K562 (cell line): ENCODE results near the gene NAPB. TPM values are rescaled to one million over a fixed set of nuclear protein-coding genes. Genes with fewer than 3 reads are reported as not detected.
A peak's percentile ranks its signal among the peaks of the same experiment; 100 is the strongest.

Experiments used
- ATAC-seq: fragments of 200-7000 bp; cut with Tn5 transposase; 3 replicates; pipeline ENCODE4 v1.9.1; 2020; ENCODE audit warnings: moderate library complexity
- BruUV-seq: library from RNA; stranded (reverse); fragments of 400-500 nt; replicated peaks from 2 replicates; lab custom pipeline; 2021; lab: Mats Ljungman, UMichigan
- CTCF ChIA-PET: fragments of 300-600 bp; formaldehyde crosslinking; extraction: SDS; loops from one replicate; lab custom pipeline; 2021; ENCODE audit warnings: low intra/inter-chr PET ratio; lab: Yijun Ruan, JAX
- POLR2A ChIA-PET: fragments of 300-600, 350-650 bp; sonication (Branson Sonifier 250); formaldehyde crosslinking; extraction: SDS; loops from one replicate; lab custom pipeline; 2021; ENCODE audit warnings: antibody characterized with exemption, inconsistent platforms; lab: Yijun Ruan, JAX
- DNase-seq, 4 experiments: peaks; one replicate each; pipeline versions ENCODE4 v3.0.0 to v3.0.0-alpha.2; 2011 to 2018; ENCODE audit warnings: low spot score in 3 of 4, mixed read lengths in 3 of 4; ENCODE audit errors: extremely low read depth in 1 of 4
- FAIRE-seq: peaks from 2 replicates; lab custom pipeline; 2011; peaks lifted over from hg19 to GRCh38; lab: Jason Lieb, UNC
- H2AFZ ChIP-seq: 2 replicates; pipeline ENCODE4 v1.6.0; 2011; ENCODE audit warnings: low read depth, low read length, control low read depth, inconsistent platforms
- H3K27ac ChIP-seq: fragments of 200-600 bp; 3 replicates; pipeline ENCODE4 v1.8.0; 2011; ENCODE audit warnings: low read depth, mild to moderate bottlenecking, control low read depth, inconsistent platforms, low read length, moderate library complexity, mixed read lengths; ENCODE audit errors: extremely low read depth
- H3K27me3 ChIP-seq, 2 experiments: fragments of 300-600 bp in 1 of 2; 2 replicates in 1 of 2; 3 replicates in 1 of 2; pipeline versions ENCODE4 v1.6.0 to v1.8.0; 2011; ENCODE audit warnings: inconsistent platforms in 2 of 2, low read length in 2 of 2, mild to moderate bottlenecking in 1 of 2, mixed read lengths in 1 of 2, moderate library complexity in 1 of 2; ENCODE audit not compliant: control insufficient read depth in 2 of 2, insufficient read depth in 2 of 2
- H3K36me3 ChIP-seq: fragments of 300-600 bp; 3 replicates; pipeline ENCODE4 v1.8.0; 2011; ENCODE audit warnings: mild to moderate bottlenecking, low read length, inconsistent platforms; ENCODE audit not compliant: control insufficient read depth, insufficient read depth
- H3K4me1 ChIP-seq, 2 experiments: fragments of 200-600 bp in 1 of 2; replicated peaks in 1 of 2; 2 replicates in 1 of 2; 3 replicates in 1 of 2; pipeline versions ENCODE4 v1.5.1 to v1.8.0; 2011; ENCODE audit warnings: inconsistent platforms in 2 of 2, low read length in 2 of 2, mild to moderate bottlenecking in 1 of 2, mixed read lengths in 1 of 2, moderate library complexity in 1 of 2; ENCODE audit not compliant: control insufficient read depth in 2 of 2, insufficient read depth in 2 of 2
- H3K4me2 ChIP-seq: 2 replicates; pipeline ENCODE4 v1.6.1; 2011; ENCODE audit warnings: low read length, control low read depth, inconsistent platforms, mixed read lengths; ENCODE audit not compliant: insufficient read depth
- H3K4me3 ChIP-seq: fragments of 200-600 bp; sonication (generic), shearing (Covaris generic); 2 replicates; pipeline ENCODE4 v1.5.1; 2016; ENCODE audit warnings: control low read depth, inconsistent platforms
- H3K79me2 ChIP-seq: fragments of 200-600 bp; 3 replicates; pipeline ENCODE4 v1.8.0; 2011; ENCODE audit warnings: low read length, inconsistent platforms; ENCODE audit not compliant: control insufficient read depth, insufficient read depth
- H3K9ac ChIP-seq, 2 experiments: 2 replicates each; pipeline versions ENCODE4 v1.6.0 to v1.6.1; 2011; ENCODE audit warnings: low read depth in 2 of 2, low read length in 2 of 2, control low read depth in 1 of 2, inconsistent platforms in 1 of 2, mild to moderate bottlenecking in 1 of 2, mixed read lengths in 1 of 2; ENCODE audit not compliant: insufficient read depth in 1 of 2
- H3K9me1 ChIP-seq: one replicate; pipeline ENCODE4 v1.6.0; 2011; ENCODE audit warnings: inconsistent platforms, mild to moderate bottlenecking, low read length, moderate library complexity; ENCODE audit not compliant: control insufficient read depth, insufficient read depth
- H3K9me3 ChIP-seq: replicated peaks from 2 replicates; pipeline ENCODE4 v1.5.1; 2011; ENCODE audit warnings: low read depth, low read length, inconsistent platforms; ENCODE audit not compliant: control insufficient read depth, insufficient read depth
- H4K20me1 ChIP-seq: replicated peaks from 2 replicates; pipeline ENCODE4 v1.6.1; 2011; ENCODE audit warnings: low read length, inconsistent platforms, mixed read lengths; ENCODE audit not compliant: control insufficient read depth, insufficient read depth
- ASH1L ChIP-seq: fragments of 450-650 bp; IDR thresholded peaks from 2 replicates; pipeline ENCODE4 v1.6.1; 2018; ENCODE audit warnings: borderline replicate concordance, mild to moderate bottlenecking, low read depth; ENCODE audit not compliant: partially characterized antibody
- C11orf30 ChIP-seq: fragments of 450-650 bp; IDR thresholded peaks from 2 replicates; pipeline ENCODE4 v1.6.1; 2016; ENCODE audit warnings: low read depth, mild to moderate bottlenecking
- CCNT2 ChIP-seq: IDR thresholded peaks from 2 replicates; pipeline ENCODE4 v1.6.1; 2011; ENCODE audit warnings: borderline replicate concordance, low read depth, mild to moderate bottlenecking, moderate library complexity, mixed read lengths, low read length; ENCODE audit not compliant: insufficient read length; ENCODE audit errors: extremely low read depth
- MAFF ChIP-seq: IDR thresholded peaks from 2 replicates; pipeline ENCODE4 v1.6.1; 2012; ENCODE audit warnings: low read length, improper control_type of control experiment
- MAFG ChIP-seq: fragments of 450-650 bp; conservative IDR thresholded peaks from 2 replicates; pipeline ENCODE4 v1.6.1; 2016; ENCODE audit warnings: missing genetic modification characterization, missing compliant biosample characterization
- MAFK ChIP-seq: IDR thresholded peaks from 2 replicates; pipeline ENCODE4 v1.6.1; 2011; ENCODE audit warnings: low read length, improper control_type of control experiment
- MEIS2 ChIP-seq: fragments of 450-650 bp; IDR thresholded peaks from 2 replicates; pipeline ENCODE4 v1.6.1; 2014; ENCODE audit warnings: mild to moderate bottlenecking; ENCODE audit not compliant: partially characterized antibody
- MTF1 ChIP-seq: fragments of 250-450 bp; sonication (Bioruptor Pico); IDR thresholded peaks from 2 replicates; pipeline ENCODE4 v1.9.0; 2021; ENCODE audit warnings: moderate library complexity, mild to moderate bottlenecking, inconsistent platforms, borderline replicate concordance
- MYBL2 ChIP-seq, 2 experiments: fragments of 450-650 bp in 1 of 2; sonication (generic) in 1 of 2; formaldehyde crosslinking in 1 of 2; IDR thresholded peaks; 2 replicates each; pipeline versions ENCODE4 v1.6.1 to v1.8.1; 2017 to 2022; ENCODE audit warnings: borderline replicate concordance in 1 of 2, inconsistent platforms in 1 of 2, low read depth in 1 of 2, mild to moderate bottlenecking in 1 of 2, missing genetic modification reagents in 1 of 2, moderate library complexity in 1 of 2
- NFATC3 ChIP-seq: fragments of 450-650 bp; IDR thresholded peaks from 2 replicates; pipeline ENCODE4 v1.6.1; 2017; ENCODE audit warnings: mild to moderate bottlenecking
- POLR2G ChIP-seq: fragments of 200-400 bp; formaldehyde crosslinking; IDR thresholded peaks from 2 replicates; pipeline ENCODE4 v1.6.1; 2017; ENCODE audit warnings: low read depth, mild to moderate bottlenecking, antibody characterized with exemption, low read length, moderate library complexity
- PYGO2 ChIP-seq: fragments of 450-650 bp; IDR thresholded peaks from 2 replicates; pipeline ENCODE4 v1.6.1; 2016; ENCODE audit warnings: mild to moderate bottlenecking, missing genetic modification characterization, moderate library complexity, missing compliant biosample characterization
- RFX5 ChIP-seq: IDR thresholded peaks from 2 replicates; pipeline ENCODE4 v1.6.1; 2011; ENCODE audit warnings: low read depth, mild to moderate bottlenecking, improper control_type of control experiment, low read length
- SAFB ChIP-seq: fragments of 200-400 bp; formaldehyde crosslinking; IDR thresholded peaks from 2 replicates; pipeline ENCODE4 v1.6.1; 2017; ENCODE audit warnings: low read depth, low read length, borderline replicate concordance
- SMARCA4 ChIP-seq: fragments of 450-650 bp; IDR thresholded peaks from 2 replicates; pipeline ENCODE4 v1.6.1; 2016
- SMARCC2 ChIP-seq: fragments of 450-650 bp; IDR thresholded peaks from 2 replicates; pipeline ENCODE4 v1.6.1; 2017; ENCODE audit warnings: antibody characterized with exemption, moderate library complexity, mild to moderate bottlenecking, low read depth
- ZBTB7A ChIP-seq: IDR thresholded peaks from 2 replicates; pipeline ENCODE4 v1.6.1; 2011; ENCODE audit warnings: low read depth, mild to moderate bottlenecking, low read length, moderate library complexity, borderline replicate concordance; ENCODE audit not compliant: control insufficient read depth
- WGBS: fragments of 100-300 bp; shearing (Covaris generic); methylation state at CpG from one replicate; pipeline ENCODE4 v1.1.6; 2016; ENCODE audit warnings: low coverage, mixed read lengths; ENCODE audit not compliant: insufficient coverage; ENCODE audit errors: missing lambda C conversion rate; 5-methylcytosine and 5-hydroxymethylcytosine counted together
- in situ Hi-C: fragments of 300-500 bp; cut with MboI; formaldehyde crosslinking; loops from 4 replicates; pipeline ENCODE4 v1.15.0; 2018; ENCODE audit warnings: inconsistent platforms, mixed read lengths
- intact Hi-C: fragments of 100-400 bp; cut with micrococcal nuclease; formaldehyde crosslinking; loops from 2 replicates; pipeline ENCODE4 v1.14.2; 2022
- polyA plus RNA-seq, 8 experiments: library from polyadenylated mRNA; depleted of rRNA in 4 of 8; stranded (reverse) in 5 of 8; unstranded in 3 of 8; fragments of >200 nt; fragmentation: Nextera tagmentation in 2 of 8; fragmentation: Illumina TruSeq in 1 of 8; extraction: Ambion mirVana in 2 of 8; extraction: Trizol in 1 of 8; gene quantifications; 2 replicates each; pipeline versions ENCODE4 v1.2.1 to v1.2.3, GENCODE V29; 2011 to 2014; ENCODE audit warnings: inconsistent platforms in 1 of 8, missing spikeins in 1 of 8
- total RNA-seq, 7 experiments: library from RNA; depleted of rRNA in 6 of 7; stranded (reverse); fragments of >200 nt in 6 of 7; fragmentation: Illumina TruSeq in 2 of 7; extraction: Trizol in 2 of 7; gene quantifications; 2 replicates each; pipeline versions ENCODE4 v1.2.1 to v1.2.3, GENCODE V29; 2011 to 2021; ENCODE audit warnings: low replicate concordance in 1 of 7
- TF ChIP-seq, protein P1 (sequence below), 2 experiments: fragments of 450-650 bp; conservative IDR thresholded peaks; 2 replicates each; pipeline ENCODE4 v1.6.1; 2017; ENCODE audit warnings: mild to moderate bottlenecking in 2 of 2, moderate library complexity in 2 of 2

Gene NAPB
- total and polyA plus RNA-seq, 9 of the 15 experiments (the other 6 are each of a cell fraction or from before 2014, with no cell fraction given) = 1.4 to 7.7 (median 5.2) TPM

DNA sequence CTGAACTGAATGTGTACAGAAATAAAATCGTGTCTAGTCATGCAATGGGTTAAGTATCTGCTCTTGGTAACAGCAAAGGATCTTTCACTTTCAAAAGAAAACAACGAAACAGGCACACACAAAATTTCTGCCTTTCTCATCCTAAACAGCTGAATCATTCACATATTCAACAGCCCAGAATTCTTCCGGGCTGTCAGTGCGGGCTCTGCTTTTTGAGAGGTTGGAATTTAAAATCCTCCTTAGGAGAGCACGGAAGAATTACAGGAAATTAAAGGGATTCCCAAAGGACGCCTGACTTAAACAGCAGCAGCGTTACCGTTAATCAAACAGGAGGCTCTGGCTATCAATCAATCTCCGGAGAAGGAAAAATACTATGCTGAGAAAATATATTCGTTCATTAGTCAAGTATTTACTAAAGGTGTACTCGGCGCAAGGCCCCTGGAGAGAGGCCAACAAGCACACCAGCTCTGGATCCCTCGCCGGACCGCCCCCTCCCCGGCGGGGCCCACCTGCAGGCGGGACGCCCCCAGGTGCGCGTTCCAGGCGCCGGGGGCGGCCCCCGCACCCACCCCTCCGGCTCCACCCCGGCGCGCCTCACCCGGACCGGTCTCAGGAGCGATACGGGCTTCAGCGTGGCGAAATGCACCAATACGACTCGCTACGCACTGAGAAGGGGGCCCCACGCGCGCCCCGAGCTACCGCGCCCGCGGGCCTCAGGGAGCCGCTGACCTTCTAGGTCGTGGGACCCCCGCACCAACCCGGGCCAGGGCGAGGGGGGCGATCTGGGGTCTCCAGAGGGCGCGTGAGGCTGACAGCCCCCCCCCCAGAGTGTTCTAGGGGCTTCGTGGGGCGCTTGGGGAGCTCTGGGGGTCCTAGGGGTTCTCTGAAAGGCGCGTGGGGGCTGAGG is 1.0 kb downstream of the NAPB start:
- ATAC-seq (peak; percentile 72), DNase-seq (peak; percentile 36 to 54 (median 50)), FAIRE-seq (peak; percentile 77)
- ChIA-PET POLR2A (interaction anchor here (0.8 to 2.9 kb wide), 7 partner anchors 11 to 70 kb away, joined by 3 to 11 read pairs (median 5); partner anchors contain the start of gene NXT1), CTCF (no interaction called here)
- intact Hi-C loops (loop anchor here (5.0 kb wide), 1 partner anchor 63 kb away; no protein-coding TSS in a partner anchor), in situ Hi-C loops (no loop called here)
- Histone ChIP-seq H3K27ac (peak overlapping the region; percentile 86), H3K4me3 (peak overlapping the region; percentile 84), H2AFZ (no peak overlapping the region), H3K9ac (peak overlapping the region; percentile 85 to 97), H4K20me1 (no peaks in the 10 kb centered on the region), H3K27me3 (no peaks in the 10 kb centered on the region), H3K4me1 (peaks cover 11 to 14% of the 10 kb centered on the region in 2 experiments; a peak in 4 of 5 replicates), H3K9me3 (no peaks in the 10 kb centered on the region), H3K4me2 (peak overlapping the region; percentile 80), H3K9me1 (no peaks in the 10 kb centered on the region), H3K79me2 (peaks cover 58% of the 10 kb centered on the region), H3K36me3 (peaks cover 5% of the 10 kb centered on the region; the same call in 2 of the 3 replicates)
- 1% methylated on average over 41 of the region's 58 CpGs for WGBS
- TSS peak; percentile 47 for BruUV-seq
- TF ChIP-seq MAFF = peak; percentile 60; the same call in 1 of the 2 replicates
- TF ChIP-seq POLR2G = 0 out of 2 replicates have a peak, but pooled peaks have one; percentile 20
- TF ChIP-seq ASH1L = no peak
- peak; percentile 83 for TF ChIP-seq C11orf30
- no peak for TF ChIP-seq PYGO2
- peak; percentile 35 for TF ChIP-seq CCNT2
- TF ChIP-seq SAFB = peak; percentile 60; the same call in 1 of the 2 replicates
- TF ChIP-seq RFX5 = no peak
- TF ChIP-seq MAFK = peak; percentile 64
- no peak for TF ChIP-seq NFATC3
- TF ChIP-seq ZBTB7A = peak; percentile 73; the same call in 1 of the 2 replicates
- peak; percentile 65; the same call in 1 of the 2 replicates for TF ChIP-seq MYBL2 (IDR thresholded peaks at IDR 0.05; ENCODE audit: low read depth)
- no peak for TF ChIP-seq MYBL2 (CRISPR knock-in tag; IDR thresholded peaks at IDR 0.05; ENCODE audit: borderline replicate concordance)
- TF ChIP-seq, protein P1, sequence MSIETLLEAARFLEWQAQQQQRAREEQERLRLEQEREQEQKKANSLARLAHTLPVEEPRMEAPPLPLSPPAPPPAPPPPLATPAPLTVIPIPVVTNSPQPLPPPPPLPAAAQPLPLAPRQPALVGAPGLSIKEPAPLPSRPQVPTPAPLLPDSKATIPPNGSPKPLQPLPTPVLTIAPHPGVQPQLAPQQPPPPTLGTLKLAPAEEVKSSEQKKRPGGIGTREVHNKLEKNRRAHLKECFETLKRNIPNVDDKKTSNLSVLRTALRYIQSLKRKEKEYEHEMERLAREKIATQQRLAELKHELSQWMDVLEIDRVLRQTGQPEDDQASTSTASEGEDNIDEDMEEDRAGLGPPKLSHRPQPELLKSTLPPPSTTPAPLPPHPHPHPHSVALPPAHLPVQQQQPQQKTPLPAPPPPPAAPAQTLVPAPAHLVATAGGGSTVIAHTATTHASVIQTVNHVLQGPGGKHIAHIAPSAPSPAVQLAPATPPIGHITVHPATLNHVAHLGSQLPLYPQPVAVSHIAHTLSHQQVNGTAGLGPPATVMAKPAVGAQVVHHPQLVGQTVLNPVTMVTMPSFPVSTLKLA (conservative IDR thresholded peaks at IDR 0.05) = peak in 1 of 2 experiments; percentile 19; a peak in 1 of 4 replicates
- TF ChIP-seq MTF1 (CRISPR knock-in tag) = no peak
- 0 out of 2 replicates have a peak, but pooled peaks have one; percentile 19 for TF ChIP-seq SMARCA4
- TF ChIP-seq SMARCC2 = 0 out of 2 replicates have a peak, but pooled peaks have one; percentile 36
- peak; percentile 16 for TF ChIP-seq MEIS2
- TF ChIP-seq MAFG = peak; percentile 91
